Stimulated activated effector memory CD8-positive, alpha-beta T cell treated with anti-CD3 and anti-CD28 coated beads, Interleukin-12 subunit alpha, Interleukin-12 subunit beta, amount 100 ng/mL, for 72 hours (primary cell): ENCODE results near the gene MAN1B1.
A peak's percentile ranks its signal among the peaks of the same experiment; 100 is the strongest.

ENCODE experiments used
- ATAC-seq: fragments of 150-1000 bp; cut with Tn5 transposase; 2 replicates; pipeline ENCODE4 v1.10.0; 2021
- DNase-seq, 2 donors: peaks; one replicate each; pipeline ENCODE4 v3.0.0; 2021 to 2022; ENCODE audit warnings: low spot score in 2 of 2
- H3K27ac Mint-ChIP-seq: one replicate; pipeline ENCODE4 v1.8.0; 2022; ENCODE audit warnings: mild to moderate bottlenecking, mixed read lengths
- H3K36me3 Mint-ChIP-seq: one replicate; pipeline ENCODE4 v1.8.0; 2022; ENCODE audit warnings: mild to moderate bottlenecking, mixed read lengths
- H3K4me1 Mint-ChIP-seq: one replicate; pipeline ENCODE4 v1.8.0; 2022; ENCODE audit warnings: mixed read lengths
- H3K4me3 Mint-ChIP-seq: one replicate; pipeline ENCODE4 v1.8.0; 2022; ENCODE audit warnings: mild to moderate bottlenecking, mixed read lengths
- H3K9me3 Mint-ChIP-seq: one replicate; pipeline ENCODE4 v1.8.0; 2022; ENCODE audit warnings: mixed read lengths

The MAN1B1 gene

GRCh38 chr9:137146527-137146918 lies 59.7 kb downstream of the MAN1B1 start:
- no peak overlapping the region for H3K27ac Mint-ChIP-seq
- H3K9me3 Mint-ChIP-seq: no peaks in the 10 kb centered on the region
- no peaks in the 10 kb centered on the region for H3K4me1 Mint-ChIP-seq
- no peak overlapping the region for H3K4me3 Mint-ChIP-seq
- no peaks in the 10 kb centered on the region for H3K36me3 Mint-ChIP-seq
- ATAC-seq (no peak), DNase-seq (no peak)

DNA sequence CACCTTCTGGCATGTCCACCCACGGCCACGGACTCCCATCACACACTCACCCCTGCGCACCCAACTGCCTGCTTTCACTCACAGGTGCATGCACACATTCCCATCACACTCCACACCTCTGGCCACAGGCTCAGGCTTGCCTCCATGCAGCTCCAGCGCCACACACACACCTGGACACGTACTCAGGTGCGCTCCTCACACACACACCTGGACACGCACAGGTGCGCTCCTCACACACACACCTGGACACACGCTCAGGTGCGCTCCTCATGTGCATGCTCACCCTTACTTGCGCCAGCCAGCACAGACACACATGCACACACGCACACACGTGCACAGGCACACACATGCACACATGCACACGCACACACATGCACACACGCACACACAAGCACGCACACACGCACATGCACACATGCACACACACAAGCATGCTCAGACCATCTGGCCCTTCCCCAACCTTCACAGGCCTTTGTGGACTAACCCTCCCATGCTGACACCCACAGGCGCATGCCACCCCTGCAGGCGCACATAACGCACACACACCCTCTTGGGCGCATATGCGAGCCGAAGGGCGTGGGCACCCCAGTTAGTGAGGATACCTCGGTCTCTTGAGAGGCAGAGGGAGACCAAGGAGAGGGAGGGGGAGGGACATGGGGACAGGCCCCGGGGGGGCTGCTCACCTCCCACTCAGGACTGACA lies 60.5 kb downstream of the MAN1B1 start:
- H3K36me3 Mint-ChIP-seq: no peaks in the 10 kb centered on the region
- DNase-seq: no peak
- no peaks in the 10 kb centered on the region for H3K4me1 Mint-ChIP-seq
- H3K9me3 Mint-ChIP-seq: no peaks in the 10 kb centered on the region
- H3K4me3 Mint-ChIP-seq: no peak overlapping the region
- no peak overlapping the region for H3K27ac Mint-ChIP-seq
- ATAC-seq: no peak

DNA sequence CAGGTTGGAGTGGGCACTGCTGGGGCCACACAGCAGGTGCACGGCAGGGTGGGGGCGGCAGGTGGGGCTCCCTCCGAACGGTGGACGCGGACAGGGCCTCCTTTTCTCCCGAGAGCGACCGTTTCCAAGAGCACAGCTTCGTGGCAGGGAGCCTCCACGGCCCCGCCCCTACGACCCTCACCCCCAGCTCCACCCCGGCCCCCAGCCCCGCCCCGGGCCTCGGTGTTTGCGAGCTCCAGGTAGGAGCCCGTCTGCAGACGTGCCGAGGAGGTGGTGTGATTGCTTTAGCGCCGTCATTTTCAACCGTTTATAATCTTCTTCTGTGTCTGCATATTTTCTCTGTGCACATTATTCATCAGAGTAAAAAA lies 61.0 kb downstream of the MAN1B1 start:
- ATAC-seq (no peak), DNase-seq (no peak)
- Mint-ChIP-seq H3K36me3 (no peaks in the 10 kb centered on the region), H3K4me3 (no peak overlapping the region), H3K27ac (no peak overlapping the region), H3K9me3 (no peaks in the 10 kb centered on the region), H3K4me1 (no peaks in the 10 kb centered on the region)

DNA sequence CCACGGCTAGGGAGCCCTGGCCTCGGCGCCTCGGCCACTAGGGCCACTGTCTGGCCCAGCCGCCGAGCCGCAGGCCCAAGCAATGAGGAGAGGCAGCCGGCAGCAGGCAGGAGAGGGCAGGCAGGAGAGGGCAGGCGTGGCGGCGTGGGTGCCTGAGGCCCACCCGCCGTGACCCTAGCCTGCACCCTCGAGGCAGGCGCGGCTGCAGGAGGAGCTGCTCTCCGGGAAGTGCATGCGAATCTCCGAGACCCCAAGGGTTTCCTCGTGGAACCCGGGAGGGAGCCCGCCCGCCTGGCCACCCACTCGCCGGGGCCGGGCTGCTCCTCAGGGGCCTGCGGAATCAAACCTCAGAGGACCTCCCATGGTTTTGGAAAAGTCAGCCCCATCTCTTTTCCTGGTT lies 61.5 kb downstream of the MAN1B1 start:
- Mint-ChIP-seq H3K4me1 (no peaks in the 10 kb centered on the region), H3K36me3 (no peaks in the 10 kb centered on the region), H3K4me3 (no peak overlapping the region), H3K27ac (no peak overlapping the region), H3K9me3 (no peaks in the 10 kb centered on the region)
- DNase-seq (no peak), ATAC-seq (no peak)

DNA sequence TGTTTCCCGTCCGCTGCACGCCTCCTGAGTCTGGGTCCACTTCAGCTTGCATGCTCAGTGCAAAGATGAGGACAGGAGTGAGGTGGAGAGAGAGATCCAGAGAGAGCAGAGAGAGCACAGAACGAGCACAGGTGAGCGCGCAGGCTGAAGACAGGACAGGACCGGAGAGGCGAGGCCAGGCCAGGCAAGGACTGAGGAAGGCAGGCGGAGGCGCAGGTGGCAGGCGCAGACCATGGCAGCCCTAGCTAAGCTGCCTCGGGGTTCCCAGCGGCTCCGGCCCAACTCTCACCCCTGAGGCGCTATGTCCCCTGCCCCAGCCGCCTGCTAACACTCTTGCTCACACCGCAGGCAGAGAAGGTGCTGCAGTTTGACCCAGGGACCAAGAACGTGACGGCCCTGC lies 61.9 kb downstream of the MAN1B1 start:
- ATAC-seq: no peak
- Mint-ChIP-seq H3K4me1 (no peaks in the 10 kb centered on the region), H3K9me3 (no peaks in the 10 kb centered on the region), H3K4me3 (no peak overlapping the region), H3K36me3 (no peaks in the 10 kb centered on the region), H3K27ac (no peak overlapping the region)
- DNase-seq: no peak

- Mint-ChIP-seq H3K4me3 (no peak overlapping the region), H3K27ac (no peak overlapping the region), H3K9me3 (no peaks in the 10 kb centered on the region), H3K36me3 (no peaks in the 10 kb centered on the region), H3K4me1 (no peaks in the 10 kb centered on the region)
- no peak for ATAC-seq
- no peak for DNase-seq
Observed at GRCh38 chr9:137149363-137149762, 62.6 kb downstream of the MAN1B1 start.

DNA sequence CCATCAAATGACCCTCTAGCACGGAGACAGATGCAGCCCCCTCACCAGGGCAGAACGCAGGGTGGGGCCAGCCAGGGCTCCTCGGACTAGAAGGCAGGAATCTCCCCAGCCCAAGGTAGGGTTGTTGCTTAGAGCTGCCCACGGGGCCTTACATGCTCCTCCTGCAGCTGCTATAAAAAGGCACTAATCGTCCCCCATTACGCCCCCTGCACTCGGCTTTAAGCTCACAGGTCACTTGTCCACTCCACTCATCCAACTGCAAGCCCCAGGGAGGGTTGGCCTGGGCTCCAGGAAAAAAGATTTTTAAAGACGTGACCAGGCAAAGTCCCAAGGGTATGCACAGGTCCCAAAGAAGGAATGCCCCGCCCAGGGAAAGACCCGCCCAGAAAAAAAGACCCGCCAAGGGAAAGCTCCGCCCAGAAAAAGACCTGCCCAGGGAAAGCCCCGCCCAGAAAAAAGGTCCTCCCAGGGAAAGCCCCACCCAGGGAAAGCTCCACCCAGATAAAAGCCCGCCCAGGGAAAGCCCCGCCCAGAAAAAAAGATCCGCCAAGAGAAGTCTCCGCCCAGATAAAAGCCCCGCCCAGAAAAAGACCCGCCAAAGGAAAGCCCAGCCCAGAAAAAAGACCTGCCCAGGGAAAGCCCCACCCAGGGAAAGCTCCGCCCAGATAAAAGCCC lies 63.3 kb downstream of the MAN1B1 start:
- no peak overlapping the region for H3K27ac Mint-ChIP-seq
- no peaks in the 10 kb centered on the region for H3K4me1 Mint-ChIP-seq
- no peak for ATAC-seq
- no peaks in the 10 kb centered on the region for H3K36me3 Mint-ChIP-seq
- peak overlapping the region; percentile 21 for H3K4me3 Mint-ChIP-seq
- H3K9me3 Mint-ChIP-seq: no peaks in the 10 kb centered on the region
- DNase-seq: no peak

DNA sequence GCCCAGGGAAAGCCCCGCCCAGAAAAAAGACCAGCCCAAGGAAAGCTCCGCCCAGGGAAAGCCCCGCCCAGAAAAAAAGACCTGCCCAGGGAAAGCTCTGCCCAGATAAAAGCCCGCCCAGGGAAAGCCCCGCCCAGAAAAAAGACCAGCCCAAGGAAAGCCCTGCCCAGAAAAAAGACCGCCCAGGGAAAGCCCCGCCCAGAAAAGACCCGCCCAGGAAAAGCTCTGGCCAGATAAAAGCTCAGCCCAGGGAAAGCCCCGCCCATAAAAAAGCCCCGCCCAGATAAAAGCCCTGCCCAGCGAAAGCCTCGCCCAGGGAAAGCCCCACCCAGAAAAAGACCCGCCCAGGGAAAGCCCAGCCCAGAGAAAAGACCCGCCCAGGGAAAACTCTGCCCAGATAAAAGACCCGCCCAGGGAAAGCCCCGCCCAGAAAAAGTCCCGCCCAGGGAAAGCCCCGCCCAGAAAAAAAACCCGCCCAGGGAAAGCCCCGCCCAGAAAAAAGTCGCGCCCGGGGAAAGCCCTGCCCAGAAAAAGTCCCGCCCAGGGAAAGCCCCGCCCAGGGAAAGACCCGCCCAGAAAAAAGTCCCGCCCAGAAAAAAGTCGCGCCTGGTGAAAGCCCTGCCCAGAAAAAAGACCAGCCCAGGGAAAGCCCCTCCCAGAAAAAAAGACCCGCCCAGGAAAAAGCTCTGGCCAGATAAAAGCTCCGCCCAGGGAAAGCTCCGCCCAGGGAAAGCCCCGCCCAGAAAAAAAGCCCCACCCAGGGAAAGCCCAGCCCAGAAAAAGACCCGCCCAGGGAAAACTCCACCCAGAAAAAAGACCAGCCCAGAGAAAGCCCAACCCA lies 64.1 kb downstream of the MAN1B1 start:
- DNase-seq (peak; percentile 50 to 85), ATAC-seq (peak; percentile 55)
- no peaks in the 10 kb centered on the region for H3K36me3 Mint-ChIP-seq
- peak overlapping the region; percentile 26 for H3K4me3 Mint-ChIP-seq
- no peaks in the 10 kb centered on the region for H3K4me1 Mint-ChIP-seq
- no peaks in the 10 kb centered on the region for H3K9me3 Mint-ChIP-seq
- H3K27ac Mint-ChIP-seq: no peak overlapping the region

DNA sequence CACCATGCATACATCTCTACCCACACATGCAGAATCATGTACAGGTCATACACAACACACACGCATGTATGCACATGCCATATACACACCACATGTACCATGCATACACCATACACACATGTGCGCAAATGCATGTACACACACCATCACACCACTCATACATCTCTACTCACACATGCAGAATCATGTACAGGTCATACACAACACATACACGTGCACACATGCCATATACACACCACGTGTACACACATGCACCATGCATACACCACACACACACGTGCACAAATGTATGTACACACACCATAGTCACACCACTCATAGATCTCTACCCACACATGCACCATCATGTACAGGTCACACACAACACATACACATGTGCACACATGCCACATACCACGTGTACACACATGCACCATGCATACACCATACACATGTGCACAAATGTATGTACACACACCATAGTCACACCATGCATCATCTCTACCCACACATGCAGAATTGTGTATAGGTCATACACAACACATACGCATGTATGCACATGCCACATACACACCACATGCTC lies 66.1 kb downstream of the MAN1B1 start:
- H3K4me3 Mint-ChIP-seq: no peak overlapping the region

DNA sequence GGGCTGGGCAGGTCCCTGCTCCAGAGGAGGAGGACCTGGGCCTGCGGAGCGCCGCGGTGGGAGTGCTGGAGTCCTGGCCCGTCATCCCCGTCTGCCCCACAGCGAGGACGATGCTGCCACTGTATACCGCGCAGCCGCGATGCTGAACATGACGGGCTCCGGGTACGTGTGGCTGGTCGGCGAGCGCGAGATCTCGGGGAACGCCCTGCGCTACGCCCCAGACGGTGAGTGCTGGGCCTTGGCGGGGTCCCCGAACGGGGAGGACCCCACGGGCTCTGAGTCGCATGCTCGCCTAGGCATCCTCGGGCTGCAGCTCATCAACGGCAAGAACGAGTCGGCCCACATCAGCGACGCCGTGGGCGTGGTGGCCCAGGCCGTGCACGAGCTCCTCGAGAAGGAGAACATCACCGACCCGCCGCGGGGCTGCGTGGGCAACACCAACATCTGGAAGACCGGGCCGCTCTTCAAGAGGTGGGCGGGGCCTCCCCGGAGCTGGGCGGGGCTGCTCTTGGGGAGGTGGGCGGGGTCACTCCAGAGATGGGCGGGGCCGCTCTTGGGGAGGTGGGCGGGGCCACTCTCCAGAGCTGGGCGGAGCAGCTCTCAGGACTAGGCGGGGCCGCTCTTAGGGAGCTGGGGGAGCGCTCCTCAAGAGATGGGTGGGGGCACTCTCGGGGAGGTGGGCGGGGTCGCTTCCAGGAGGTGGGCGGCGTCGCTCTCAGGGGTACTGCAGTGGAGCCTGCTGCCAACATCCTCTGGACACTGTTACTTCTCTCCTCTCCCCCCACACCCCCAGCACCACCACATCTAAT lies 70.0 kb downstream of the MAN1B1 start:
- no peak overlapping the region for H3K27ac Mint-ChIP-seq
- peaks cover 23% of the 10 kb centered on the region for H3K4me1 Mint-ChIP-seq
- ATAC-seq (peak; percentile 73), DNase-seq (peak; percentile 56 to 77)
- no peaks in the 10 kb centered on the region for H3K9me3 Mint-ChIP-seq
- no peaks in the 10 kb centered on the region for H3K36me3 Mint-ChIP-seq
- peak overlapping the region; percentile 53 for H3K4me3 Mint-ChIP-seq

More for the DNA sequence above, 66.1 kb downstream of the MAN1B1 start:
- ATAC-seq (no peak), DNase-seq (no peak)
- Mint-ChIP-seq H3K36me3 (no peaks in the 10 kb centered on the region), H3K27ac (no peak overlapping the region), H3K9me3 (no peaks in the 10 kb centered on the region), H3K4me1 (peaks cover 8% of the 10 kb centered on the region)

- ATAC-seq: no peak
- Mint-ChIP-seq H3K9me3 (no peaks in the 10 kb centered on the region), H3K36me3 (no peaks in the 10 kb centered on the region), H3K4me1 (peaks cover 23% of the 10 kb centered on the region), H3K27ac (no peak overlapping the region), H3K4me3 (peak overlapping the region; percentile 53)
- DNase-seq: no peak
Observed at GRCh38 chr9:137157618-137158415, 71.0 kb downstream of the MAN1B1 start.

GRCh38 chr9:137158625-137159024 lies 71.8 kb downstream of the MAN1B1 start:
- Mint-ChIP-seq H3K36me3 (no peaks in the 10 kb centered on the region), H3K27ac (no peak overlapping the region), H3K9me3 (no peaks in the 10 kb centered on the region), H3K4me3 (no peak overlapping the region), H3K4me1 (peaks cover 23% of the 10 kb centered on the region)
- no peak for ATAC-seq
- DNase-seq: no peak
